ENCODE data around the gene MACROD2.

The MACROD2 gene

DNA sequence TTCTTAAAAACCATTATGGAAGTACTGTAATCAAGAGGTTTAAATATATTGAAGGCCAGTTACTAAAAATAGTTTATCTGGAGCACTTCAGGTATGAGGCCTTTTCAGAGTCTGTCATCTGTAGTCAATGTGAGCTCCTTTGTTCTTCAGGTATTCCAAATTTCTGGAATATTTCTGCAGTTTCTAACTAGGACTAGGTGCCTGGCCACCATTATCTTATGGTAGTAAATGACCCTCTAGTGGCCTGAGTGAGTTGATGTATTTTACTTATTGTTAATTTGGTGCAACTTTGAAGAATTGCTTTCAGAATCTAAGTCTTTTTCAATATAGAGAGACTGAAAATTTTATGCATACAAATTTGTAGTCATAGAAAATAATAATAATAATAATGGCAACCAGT is 437.3 kb downstream of the MACROD2 start:
- Histone ChIP-seq H3K4me1 (ENCODE audit: control insufficient read depth in 1 of 2, insufficient read depth in 1 of 2, low read depth in 1 of 2, low read length in 1 of 2) (no peaks in the 10 kb centered on the region), H3K4me3 (ENCODE audit: low read depth in 1 of 2, low read length in 1 of 2) (no peak overlapping the region), H3K9me3 (no peaks in the 10 kb centered on the region), H3K27ac (no peak overlapping the region), H3K36me3 (no peaks in the 10 kb centered on the region), H3K27me3 (no peaks in the 10 kb centered on the region)
- TF ChIP-seq, protein P1, sequence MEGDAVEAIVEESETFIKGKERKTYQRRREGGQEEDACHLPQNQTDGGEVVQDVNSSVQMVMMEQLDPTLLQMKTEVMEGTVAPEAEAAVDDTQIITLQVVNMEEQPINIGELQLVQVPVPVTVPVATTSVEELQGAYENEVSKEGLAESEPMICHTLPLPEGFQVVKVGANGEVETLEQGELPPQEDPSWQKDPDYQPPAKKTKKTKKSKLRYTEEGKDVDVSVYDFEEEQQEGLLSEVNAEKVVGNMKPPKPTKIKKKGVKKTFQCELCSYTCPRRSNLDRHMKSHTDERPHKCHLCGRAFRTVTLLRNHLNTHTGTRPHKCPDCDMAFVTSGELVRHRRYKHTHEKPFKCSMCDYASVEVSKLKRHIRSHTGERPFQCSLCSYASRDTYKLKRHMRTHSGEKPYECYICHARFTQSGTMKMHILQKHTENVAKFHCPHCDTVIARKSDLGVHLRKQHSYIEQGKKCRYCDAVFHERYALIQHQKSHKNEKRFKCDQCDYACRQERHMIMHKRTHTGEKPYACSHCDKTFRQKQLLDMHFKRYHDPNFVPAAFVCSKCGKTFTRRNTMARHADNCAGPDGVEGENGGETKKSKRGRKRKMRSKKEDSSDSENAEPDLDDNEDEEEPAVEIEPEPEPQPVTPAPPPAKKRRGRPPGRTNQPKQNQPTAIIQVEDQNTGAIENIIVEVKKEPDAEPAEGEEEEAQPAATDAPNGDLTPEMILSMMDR (IDR thresholded peaks at IDR 0.05), result no peak

DNA sequence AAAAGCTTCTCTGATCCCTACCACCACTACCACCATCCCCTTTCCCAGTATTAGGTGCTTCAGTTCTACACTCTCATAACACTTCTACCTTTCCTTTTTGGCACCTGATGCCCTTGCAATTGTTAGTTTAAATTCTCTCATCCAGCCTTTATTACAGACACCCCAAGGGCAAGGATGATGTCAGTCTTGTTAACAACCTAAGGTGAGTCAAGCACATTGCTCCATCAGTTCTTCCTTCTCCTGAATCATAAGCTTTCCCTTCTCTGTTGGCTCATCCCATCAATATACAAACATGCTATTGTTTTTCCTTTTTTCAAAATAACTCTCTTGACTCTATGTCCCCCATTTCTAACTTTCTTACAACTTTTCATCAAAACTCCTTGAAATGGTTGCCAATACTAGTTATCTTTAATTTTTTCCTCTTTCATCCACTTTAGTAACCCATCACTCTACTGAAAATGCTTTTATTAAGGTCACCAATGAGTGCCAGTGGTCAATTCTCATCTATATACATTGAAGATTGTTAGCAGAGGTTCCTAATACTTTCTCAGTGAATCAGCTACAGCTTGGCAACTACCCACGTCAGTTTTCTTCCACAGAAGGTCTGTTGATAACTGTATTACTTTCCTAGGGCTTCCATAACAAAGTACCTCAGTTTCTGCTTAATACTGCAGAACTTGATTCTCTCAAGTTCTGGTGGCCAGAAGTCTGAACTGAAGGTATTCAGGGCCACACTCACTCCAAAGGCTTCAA is 439.2 kb downstream of the MACROD2 start:
- Histone ChIP-seq H3K4me1 (ENCODE audit: control insufficient read depth in 1 of 2, insufficient read depth in 1 of 2, low read depth in 1 of 2, low read length in 1 of 2) (no peaks in the 10 kb centered on the region), H3K27ac (no peak overlapping the region), H3K27me3 (no peaks in the 10 kb centered on the region), H3K36me3 (no peaks in the 10 kb centered on the region), H3K4me3 (ENCODE audit: low read depth in 1 of 2, low read length in 1 of 2) (no peak overlapping the region), H3K9me3 (no peaks in the 10 kb centered on the region)
- TF ChIP-seq, protein P1 (IDR thresholded peaks at IDR 0.05), result no peak

DNA sequence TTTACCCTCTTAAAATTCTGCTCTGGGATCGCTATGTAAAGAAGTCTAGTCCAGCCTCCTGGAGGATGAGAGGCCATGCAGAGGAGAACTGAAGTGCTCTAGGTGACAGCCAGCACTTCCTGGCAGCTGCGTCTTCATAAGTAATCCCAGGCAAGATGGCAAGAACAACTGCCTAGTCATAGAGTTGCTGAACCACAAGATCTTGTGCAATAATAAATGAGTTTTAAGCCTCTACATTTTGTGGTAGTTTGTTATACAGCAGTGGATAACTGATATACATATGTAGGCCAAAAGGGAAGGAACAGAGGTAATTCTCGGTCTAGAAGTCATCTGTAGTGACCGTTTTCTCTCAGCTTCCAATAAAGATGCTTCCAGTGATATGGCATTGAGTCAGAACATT is 445.9 kb downstream of the MACROD2 start:
- TF ChIP-seq, protein P1 (IDR thresholded peaks at IDR 0.05), result no peak
- no peaks in the 10 kb centered on the region for H3K9me3 ChIP-seq

DNA sequence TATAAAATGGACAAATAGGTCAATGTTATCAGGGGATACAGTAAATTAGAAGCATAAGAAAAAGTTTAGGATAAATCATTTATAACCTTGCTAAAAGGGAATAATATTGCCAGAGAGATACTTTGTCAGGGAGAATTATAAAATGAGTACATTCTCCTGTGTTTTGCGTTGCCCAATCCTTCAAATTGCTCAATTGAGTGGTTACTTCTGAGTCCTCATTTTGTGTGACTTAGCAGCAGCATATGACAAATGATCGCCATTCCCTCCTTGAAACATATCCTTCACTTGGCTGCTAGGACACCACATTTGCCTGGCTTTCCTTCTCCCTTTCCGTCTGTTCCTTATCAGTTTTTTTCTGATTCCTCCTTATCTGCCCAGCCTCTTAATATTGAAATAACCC is 448.8 kb downstream of the MACROD2 start:
- no peaks in the 10 kb centered on the region for H3K9me3 ChIP-seq
- no peaks in the 10 kb centered on the region for H3K27me3 ChIP-seq
- TF ChIP-seq, protein P1 (IDR thresholded peaks at IDR 0.05), result no peak
- no peak overlapping the region for H3K27ac ChIP-seq
- H3K4me3 ChIP-seq (ENCODE audit: low read depth in 1 of 2, low read length in 1 of 2), result no peak overlapping the region
- H3K36me3 ChIP-seq, result no peaks in the 10 kb centered on the region
- H3K4me1 ChIP-seq (ENCODE audit: control insufficient read depth in 1 of 2, insufficient read depth in 1 of 2, low read depth in 1 of 2, low read length in 1 of 2), result no peaks in the 10 kb centered on the region

More for the DNA sequence above, 445.9 kb downstream of the MACROD2 start:
- H3K4me3 ChIP-seq (ENCODE audit: low read depth in 1 of 2, low read length in 1 of 2), result no peak overlapping the region
- H3K27me3 ChIP-seq, result no peaks in the 10 kb centered on the region
- H3K4me1 ChIP-seq (ENCODE audit: control insufficient read depth in 1 of 2, insufficient read depth in 1 of 2, low read depth in 1 of 2, low read length in 1 of 2), result no peaks in the 10 kb centered on the region
- no peak overlapping the region for H3K27ac ChIP-seq
- no peaks in the 10 kb centered on the region for H3K36me3 ChIP-seq

DNA sequence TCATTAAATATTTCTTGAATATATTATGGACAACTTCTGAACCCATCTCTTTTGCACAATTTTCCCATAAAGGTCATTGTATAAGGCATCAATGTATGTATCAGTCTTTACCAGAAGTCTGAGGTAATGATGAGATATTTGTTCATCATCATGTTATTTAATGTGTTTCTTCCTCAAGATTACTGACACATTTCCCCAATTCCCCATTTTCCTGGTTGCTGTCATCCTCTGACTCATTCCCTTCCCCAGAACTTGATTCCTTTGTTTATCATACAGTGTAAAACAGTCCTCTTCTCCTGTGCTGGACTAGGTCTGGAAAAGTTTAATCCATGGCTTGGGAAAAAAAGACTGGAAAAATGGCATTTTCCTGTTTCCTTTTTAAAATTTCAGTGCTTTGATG is 450.0 kb downstream of the MACROD2 start:
- TF ChIP-seq, protein P1 (IDR thresholded peaks at IDR 0.05), result no peak
- no peaks in the 10 kb centered on the region for H3K27me3 ChIP-seq
- H3K4me1 ChIP-seq (ENCODE audit: control insufficient read depth in 1 of 2, insufficient read depth in 1 of 2, low read depth in 1 of 2, low read length in 1 of 2), result no peaks in the 10 kb centered on the region
- no peaks in the 10 kb centered on the region for H3K9me3 ChIP-seq
- H3K27ac ChIP-seq, result no peak overlapping the region
- no peaks in the 10 kb centered on the region for H3K36me3 ChIP-seq
- H3K4me3 ChIP-seq (ENCODE audit: low read depth in 1 of 2, low read length in 1 of 2), result no peak overlapping the region
